SU-DHL-6 (cell line): ENCODE measurements around the gene ARHGAP22.

Experiments
- H2AFZ ChIP-seq: fragments of 200-600 bp; sonication (generic); 2 replicates; pipeline ENCODE4 v1.6.1; 2014; ENCODE audit warnings: low read depth, mild to moderate bottlenecking, moderate library complexity, mixed read lengths, antibody characterized with exemption, low read length; ENCODE audit not compliant: severe bottlenecking
- H3F3A ChIP-seq: fragments of 200-600 bp; shearing (Covaris generic); 2 replicates; pipeline ENCODE4 v1.6.0; 2016; ENCODE audit warnings: antibody characterized with exemption, mild to moderate bottlenecking; ENCODE audit not compliant: insufficient read depth
- H3K27ac ChIP-seq: fragments of 200-600 bp; sonication (generic); 2 replicates; pipeline ENCODE4 v1.5.1; 2016; ENCODE audit warnings: low read depth, mild to moderate bottlenecking, low read length, moderate library complexity, mixed read lengths
- H3K27me3 ChIP-seq: fragments of 200-600 bp; sonication (generic), shearing (Covaris generic); 2 replicates; pipeline ENCODE4 v1.6.0; 2014; ENCODE audit warnings: mild to moderate bottlenecking, low read length
- H3K36me3 ChIP-seq: fragments of 200-600 bp; sonication (generic); 2 replicates; pipeline ENCODE4 v1.6.1; 2014; ENCODE audit warnings: mild to moderate bottlenecking, low read length, mixed read lengths
- H3K4me2 ChIP-seq: fragments of 300-600, 200-600 bp; shearing (Covaris generic), sonication (generic); 2 replicates; pipeline ENCODE4 v1.6.0; 2014; ENCODE audit warnings: low read length, low read depth, mild to moderate bottlenecking; ENCODE audit not compliant: poor library complexity, severe bottlenecking
- H3K4me3 ChIP-seq: fragments of 200-600 bp; sonication (generic); 2 replicates; pipeline ENCODE4 v1.5.1; 2014; ENCODE audit warnings: antibody characterized with exemption, low read length, mild to moderate bottlenecking, mixed read lengths; ENCODE audit not compliant: insufficient read depth, poor library complexity, severe bottlenecking
- H3K79me2 ChIP-seq: fragments of 200-600 bp; sonication (generic); 2 replicates; pipeline ENCODE4 v1.6.1; 2014; ENCODE audit warnings: mild to moderate bottlenecking, low read length, moderate library complexity; ENCODE audit not compliant: insufficient read depth
- H3K9ac ChIP-seq: fragments of 200-600 bp; sonication (generic); 2 replicates; pipeline ENCODE4 v1.7.0; 2014; ENCODE audit warnings: mild to moderate bottlenecking, low read length
- H3K9me2 ChIP-seq: fragments of 200-600 bp; sonication (generic); replicated peaks from 2 replicates; pipeline ENCODE4 v1.6.1; 2014; ENCODE audit warnings: low read length; ENCODE audit not compliant: insufficient read depth
- H3K9me3 ChIP-seq: fragments of 200-600 bp; sonication (generic); 2 replicates; pipeline ENCODE4 v1.6.1; 2014; ENCODE audit warnings: low read length, mixed read lengths; ENCODE audit not compliant: insufficient read depth
- H4K20me1 ChIP-seq: fragments of 200-600 bp; sonication (generic); 2 replicates; pipeline ENCODE4 v1.6.1; 2014; ENCODE audit warnings: low read depth, mild to moderate bottlenecking, antibody characterized with exemption, low read length, moderate library complexity, mixed read lengths
- CTCF ChIP-seq: fragments of 200-600 bp; sonication (generic); IDR thresholded peaks from one replicate; pipeline ENCODE4 v1.5.1; 2017; ENCODE audit warnings: antibody characterized with exemption, mild to moderate bottlenecking, low read length, moderate library complexity; ENCODE audit not compliant: insufficient read depth, poor library complexity, severe bottlenecking
- EZH2phosphoT487 ChIP-seq: fragments of 200-600 bp; sonication (generic), shearing (Covaris generic); conservative IDR thresholded peaks from 2 replicates; pipeline ENCODE4 v1.6.1; 2018; ENCODE audit warnings: mild to moderate bottlenecking, antibody characterized with exemption, low read length, moderate library complexity, mixed read lengths

The ARHGAP22 gene

GRCh38 chr10:48652344-48652743, 47.5 kb upstream of the ARHGAP22 start:
- Histone ChIP-seq H3K27me3 (no peaks in the 10 kb centered on the region), H3K27ac (no peak overlapping the region), H3K4me2 (no peak overlapping the region), H3K4me3 (no peak overlapping the region), H3K9me2 (no peaks in the 10 kb centered on the region), H4K20me1 (no peaks in the 10 kb centered on the region), H2AFZ (no peak overlapping the region), H3K36me3 (no peaks in the 10 kb centered on the region), H3K9me3 (no peaks in the 10 kb centered on the region), H3F3A (no peaks in the 10 kb centered on the region), H3K79me2 (no peaks in the 10 kb centered on the region), H3K9ac (no peak overlapping the region)
- no peak for TF ChIP-seq EZH2phosphoT487
- no peak for TF ChIP-seq CTCF

- H4K20me1 ChIP-seq, result no peaks in the 10 kb centered on the region
- H3K9me2 ChIP-seq, result no peaks in the 10 kb centered on the region
- no peak overlapping the region for H2AFZ ChIP-seq
- no peak for TF ChIP-seq EZH2phosphoT487
- TF ChIP-seq CTCF, result no peak
- H3K9me3 ChIP-seq, result no peaks in the 10 kb centered on the region
- no peak overlapping the region for H3K4me3 ChIP-seq
- H3K4me2 ChIP-seq, result no peak overlapping the region
- no peaks in the 10 kb centered on the region for H3F3A ChIP-seq
- H3K27ac ChIP-seq, result no peak overlapping the region
- H3K27me3 ChIP-seq, result no peaks in the 10 kb centered on the region
- no peaks in the 10 kb centered on the region for H3K36me3 ChIP-seq
- H3K79me2 ChIP-seq, result no peaks in the 10 kb centered on the region
- no peak overlapping the region for H3K9ac ChIP-seq
Observed at GRCh38 chr10:48651839-48652238, 47.0 kb upstream of the ARHGAP22 start.

GRCh38 chr10:48651293-48651692, 46.4 kb upstream of the ARHGAP22 start:
- Histone ChIP-seq H3K4me2 (no peak overlapping the region), H3K4me3 (no peak overlapping the region), H4K20me1 (no peaks in the 10 kb centered on the region), H3K79me2 (no peaks in the 10 kb centered on the region), H3K9me3 (no peaks in the 10 kb centered on the region), H3K9me2 (no peaks in the 10 kb centered on the region), H3K27ac (no peak overlapping the region), H3K9ac (no peak overlapping the region), H2AFZ (no peak overlapping the region), H3K27me3 (no peaks in the 10 kb centered on the region), H3F3A (no peaks in the 10 kb centered on the region), H3K36me3 (no peaks in the 10 kb centered on the region)
- TF ChIP-seq CTCF (no peak), EZH2phosphoT487 (no peak)
